ENCODE data around the gene FBH1.

DNA sequence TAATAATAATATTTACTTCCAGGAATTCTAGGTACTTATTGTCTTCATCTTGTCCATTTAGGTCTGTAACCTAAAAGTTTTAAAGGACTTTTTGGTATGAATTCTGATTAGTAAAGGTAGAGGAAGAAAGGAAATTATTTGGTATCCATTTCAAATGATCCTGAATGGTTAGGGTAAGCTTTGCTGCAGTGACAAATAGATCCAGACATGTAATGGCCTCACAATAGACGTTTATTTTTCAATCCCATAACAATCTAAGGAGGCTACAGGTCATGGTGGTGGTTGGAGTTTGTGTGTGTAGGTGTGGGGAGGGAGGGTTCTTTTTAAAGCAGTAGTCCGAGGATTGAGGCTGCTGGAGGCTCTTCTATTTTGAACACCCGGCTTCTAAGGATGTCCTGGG lies 5.3 kb downstream of the FBH1 start:
- TF ChIP-seq, protein P1, sequence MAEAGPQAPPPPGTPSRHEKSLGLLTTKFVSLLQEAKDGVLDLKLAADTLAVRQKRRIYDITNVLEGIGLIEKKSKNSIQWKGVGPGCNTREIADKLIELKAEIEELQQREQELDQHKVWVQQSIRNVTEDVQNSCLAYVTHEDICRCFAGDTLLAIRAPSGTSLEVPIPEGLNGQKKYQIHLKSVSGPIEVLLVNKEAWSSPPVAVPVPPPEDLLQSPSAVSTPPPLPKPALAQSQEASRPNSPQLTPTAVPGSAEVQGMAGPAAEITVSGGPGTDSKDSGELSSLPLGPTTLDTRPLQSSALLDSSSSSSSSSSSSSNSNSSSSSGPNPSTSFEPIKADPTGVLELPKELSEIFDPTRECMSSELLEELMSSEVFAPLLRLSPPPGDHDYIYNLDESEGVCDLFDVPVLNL (CRISPR knock-in tag; IDR thresholded peaks at IDR 0.05; ENCODE audit: low read depth): no peak
- TF ChIP-seq RCOR1 (IDR thresholded peaks at IDR 0.05; ENCODE audit: borderline replicate concordance in 1 of 2, low read depth in 2 of 2, low read length in 2 of 2) (no peak), BCL6 (CRISPR knock-in tag; IDR thresholded peaks at IDR 0.05) (no peak), FOXA3 (CRISPR knock-in tag; conservative IDR thresholded peaks at IDR 0.05 in 1 of 2, IDR thresholded peaks at IDR 0.05 in 1 of 2) (no peak), HDAC2 (IDR thresholded peaks at IDR 0.05) (no peak)

Measured in K562 (cell line).